Duodenal mucosa (tissue), 2 donors: ENCODE data around the gene MTPN.

ENCODE experiments used
- H3K27ac ChIP-seq: one replicate; pipeline ENCODE4 v1.7.0; 2013; ENCODE audit warnings: low read depth, low read length
- H3K27me3 ChIP-seq, 2 donors: one replicate each; pipeline ENCODE4 v1.7.0; 2013; ENCODE audit warnings: low read length in 2 of 2, control low read depth in 1 of 2; ENCODE audit not compliant: insufficient read depth in 2 of 2, control insufficient read depth in 1 of 2
- H3K36me3 ChIP-seq, 2 donors: one replicate each; pipeline ENCODE4 v1.7.0; 2013; ENCODE audit warnings: low read length in 2 of 2, control low read depth in 1 of 2; ENCODE audit not compliant: insufficient read depth in 2 of 2, control insufficient read depth in 1 of 2
- H3K4me1 ChIP-seq, 2 donors: one replicate each; pipeline ENCODE4 v1.7.0; 2013; ENCODE audit warnings: low read length in 2 of 2, control low read depth in 1 of 2; ENCODE audit not compliant: insufficient read depth in 2 of 2, control insufficient read depth in 1 of 2
- H3K4me3 ChIP-seq, 2 donors: one replicate each; pipeline ENCODE4 v1.7.0; 2013; ENCODE audit warnings: low read length in 2 of 2, low read depth in 1 of 2
- H3K9ac ChIP-seq, 2 donors: one replicate each; pipeline ENCODE4 v1.7.0; 2013; ENCODE audit warnings: low read length in 2 of 2, low read depth in 1 of 2
- H3K9me3 ChIP-seq, 2 donors: one replicate each; pipeline ENCODE4 v1.7.0; 2013; ENCODE audit warnings: low read length in 2 of 2, control low read depth in 1 of 2; ENCODE audit not compliant: control insufficient read depth in 1 of 2

Gene MTPN

GRCh38 chr7:135990258-135990657 lies 13.1 kb upstream of the MTPN start:
- Histone ChIP-seq H3K27me3 (no peaks in the 10 kb centered on the region), H3K4me3 (no peak overlapping the region), H3K9me3 (no peaks in the 10 kb centered on the region), H3K4me1 (no peaks in the 10 kb centered on the region), H3K36me3 (no peaks in the 10 kb centered on the region), H3K9ac (no peak overlapping the region), H3K27ac (no peak overlapping the region)

GRCh38 chr7:135981958-135982646 lies 4.9 kb upstream of the MTPN start:
- Histone ChIP-seq H3K9ac (no peak overlapping the region), H3K4me1 (peaks cover 13 to 16% of the 10 kb centered on the region in 2 donors), H3K27ac (no peak overlapping the region), H3K9me3 (no peaks in the 10 kb centered on the region), H3K36me3 (no peaks in the 10 kb centered on the region), H3K27me3 (no peaks in the 10 kb centered on the region), H3K4me3 (no peak overlapping the region)

GRCh38 chr7:135980665-135981180 lies 3.6 kb upstream of the MTPN start:
- Histone ChIP-seq H3K27me3 (no peaks in the 10 kb centered on the region), H3K9me3 (no peaks in the 10 kb centered on the region), H3K4me3 (peak overlapping the region in 1 of 2 donors; percentile 23), H3K9ac (no peak overlapping the region), H3K4me1 (peaks cover 19 to 23% of the 10 kb centered on the region in 2 donors), H3K36me3 (no peaks in the 10 kb centered on the region), H3K27ac (no peak overlapping the region)

- Histone ChIP-seq H3K4me3 (peak overlapping the region in 1 of 2 donors; percentile 23), H3K9ac (no peak overlapping the region), H3K27me3 (no peaks in the 10 kb centered on the region), H3K27ac (no peak overlapping the region), H3K36me3 (no peaks in the 10 kb centered on the region), H3K4me1 (peaks cover 22 to 29% of the 10 kb centered on the region in 2 donors), H3K9me3 (no peaks in the 10 kb centered on the region)
Measured at GRCh38 chr7:135980012-135980551, 2.9 kb upstream of the MTPN start.

GRCh38 chr7:135979471-135980011 lies 2.4 kb upstream of the MTPN start:
- no peaks in the 10 kb centered on the region for H3K36me3 ChIP-seq
- no peak overlapping the region for H3K27ac ChIP-seq
- no peaks in the 10 kb centered on the region for H3K27me3 ChIP-seq
- H3K9me3 ChIP-seq = no peaks in the 10 kb centered on the region
- no peak overlapping the region for H3K9ac ChIP-seq
- H3K4me1 ChIP-seq = peaks cover 27 to 30% of the 10 kb centered on the region in 2 donors
- H3K4me3 ChIP-seq = no peak overlapping the region

- H3K4me3 ChIP-seq = no peak overlapping the region
- H3K4me1 ChIP-seq = peaks cover 27 to 37% of the 10 kb centered on the region in 2 donors
- H3K9me3 ChIP-seq = no peaks in the 10 kb centered on the region
- no peak overlapping the region for H3K27ac ChIP-seq
- H3K36me3 ChIP-seq = no peaks in the 10 kb centered on the region
- no peaks in the 10 kb centered on the region for H3K27me3 ChIP-seq
- H3K9ac ChIP-seq = no peak overlapping the region
Measured at GRCh38 chr7:135978624-135979023, 1.5 kb upstream of the MTPN start.

GRCh38 chr7:135977742-135978066 lies 545 bp upstream of the MTPN start:
- no peaks in the 10 kb centered on the region for H3K36me3 ChIP-seq
- peaks cover 27 to 37% of the 10 kb centered on the region in 2 donors for H3K4me1 ChIP-seq
- H3K9ac ChIP-seq = no peak overlapping the region
- H3K27ac ChIP-seq = no peak overlapping the region
- peak overlapping the region; percentile 84 to 93 for H3K4me3 ChIP-seq
- no peaks in the 10 kb centered on the region for H3K9me3 ChIP-seq
- no peaks in the 10 kb centered on the region for H3K27me3 ChIP-seq

GRCh38 chr7:135976312-135977006 lies 700 bp downstream of the MTPN start:
- no peaks in the 10 kb centered on the region for H3K9me3 ChIP-seq
- H3K36me3 ChIP-seq = peaks cover 0 to 6% of the 10 kb centered on the region in 2 donors
- H3K9ac ChIP-seq = peak overlapping the region; percentile 72 to 77
- peak overlapping the region; percentile 84 to 93 for H3K4me3 ChIP-seq
- H3K4me1 ChIP-seq = peaks cover 25 to 34% of the 10 kb centered on the region in 2 donors
- no peaks in the 10 kb centered on the region for H3K27me3 ChIP-seq
- H3K27ac ChIP-seq = peak overlapping the region; percentile 77

GRCh38 chr7:135975166-135975565 lies 2.0 kb downstream of the MTPN start:
- Histone ChIP-seq H3K4me1 (peaks cover 17 to 29% of the 10 kb centered on the region in 2 donors), H3K27me3 (no peaks in the 10 kb centered on the region), H3K4me3 (no peak overlapping the region), H3K27ac (no peak overlapping the region), H3K36me3 (peaks cover 0 to 10% of the 10 kb centered on the region in 2 donors), H3K9me3 (no peaks in the 10 kb centered on the region), H3K9ac (peak overlapping the region in 1 of 2 donors; percentile 77)

- H3K4me3 ChIP-seq = no peak overlapping the region
Measured at GRCh38 chr7:135974667-135975066, 2.5 kb downstream of the MTPN start.

More at GRCh38 chr7:135974667-135975066, 2.5 kb downstream of the MTPN start:
- H3K27me3 ChIP-seq = no peaks in the 10 kb centered on the region
- H3K36me3 ChIP-seq = peaks cover 0 to 10% of the 10 kb centered on the region in 2 donors
- no peak overlapping the region for H3K27ac ChIP-seq
- no peak overlapping the region for H3K9ac ChIP-seq
- H3K9me3 ChIP-seq = no peaks in the 10 kb centered on the region
- H3K4me1 ChIP-seq = peaks cover 14 to 26% of the 10 kb centered on the region in 2 donors
